GM12878 (cell line): ENCODE results near the gene SGMS1. TPM values are rescaled to one million over a fixed set of nuclear protein-coding genes. Genes with fewer than 3 reads are reported as not detected.

Experiments
- ATAC-seq: fragments of 200-7000 bp; cut with Tn5 transposase; 3 replicates; pipeline ENCODE4 v1.9.1; 2020; ENCODE audit warnings: mild to moderate bottlenecking, moderate library complexity
- BruUV-seq: library from RNA; stranded (reverse); fragments of 400-500 nt; replicated peaks from 2 replicates; lab custom pipeline; 2021; lab: Mats Ljungman, UMichigan
- CTCF ChIA-PET: fragments of 300-600 bp; sonication (Branson Sonifier 250); formaldehyde crosslinking; extraction: SDS; loops from one replicate; lab custom pipeline; 2021; ENCODE audit warnings: inconsistent platforms; lab: Yijun Ruan, JAX
- POLR2A ChIA-PET: fragments of 350-600 bp; formaldehyde crosslinking; extraction: SDS; loops from one replicate; lab custom pipeline; 2021; ENCODE audit warnings: inconsistent platforms; lab: Charles Lee
- RAD21 ChIA-PET: fragments of 300-600 bp; sonication (Branson Sonifier 250); formaldehyde crosslinking; loops from one replicate; lab custom pipeline; 2023; ENCODE audit warnings: antibody characterized with exemption; ENCODE audit not compliant: unreplicated experiment; lab: Charles Lee
- SMC1A ChIA-PET: fragments of 300-600 bp; sonication (Branson Sonifier 250); formaldehyde crosslinking; loops from one replicate; lab custom pipeline; 2023; ENCODE audit not compliant: unreplicated experiment, uncharacterized antibody; lab: Charles Lee
- DNase-seq: peaks from one replicate; pipeline ENCODE4 v3.0.0-alpha.2; 2011; ENCODE audit warnings: low read depth, low spot score
- FAIRE-seq: peaks from 3 replicates; lab custom pipeline; 2011; peaks lifted over from hg19 to GRCh38; lab: Jason Lieb, UNC
- H2AFZ ChIP-seq: 2 replicates; pipeline ENCODE4 v1.6.0; 2011; ENCODE audit warnings: low read depth, low read length, control low read depth; ENCODE audit not compliant: control insufficient read depth
- H3K27ac ChIP-seq: 2 replicates; pipeline ENCODE4 v1.5.1; 2011; ENCODE audit warnings: control low read depth; ENCODE audit not compliant: control insufficient read depth, insufficient read depth
- H3K27me3 ChIP-seq, 2 experiments: replicated peaks in 1 of 2; 2 replicates each; pipeline versions ENCODE4 v1.6.0 to v1.6.1; 2011; ENCODE audit warnings: low read length in 1 of 2; ENCODE audit not compliant: control insufficient read depth in 2 of 2, insufficient read depth in 2 of 2
- H3K36me3 ChIP-seq, 2 experiments: 2 replicates each; pipeline ENCODE4 v1.5.1; 2011; ENCODE audit warnings: low read length in 1 of 2; ENCODE audit not compliant: control insufficient read depth in 2 of 2, insufficient read depth in 2 of 2
- H3K4me1 ChIP-seq: 2 replicates; pipeline ENCODE4 v1.6.1; 2011; ENCODE audit warnings: mild to moderate bottlenecking, low read length, moderate library complexity, mixed read lengths; ENCODE audit not compliant: control insufficient read depth, insufficient read depth
- H3K4me2 ChIP-seq: 2 replicates; pipeline ENCODE4 v1.6.0; 2011; ENCODE audit warnings: control low read depth; ENCODE audit not compliant: control insufficient read depth, insufficient read depth
- H3K4me3 ChIP-seq: fragments of 200-600 bp; sonication (generic); 2 replicates; pipeline ENCODE4 v1.5.1; 2016
- H3K79me2 ChIP-seq: 2 replicates; pipeline ENCODE4 v1.6.0; 2011; ENCODE audit warnings: low read length; ENCODE audit not compliant: control insufficient read depth, insufficient read depth
- H3K9ac ChIP-seq: 2 replicates; pipeline ENCODE4 v1.8.0; 2011; ENCODE audit warnings: low read length, control low read depth, mixed read lengths; ENCODE audit not compliant: control insufficient read depth, insufficient read depth
- H3K9me3 ChIP-seq: replicated peaks from 3 replicates; pipeline ENCODE4 v1.5.1; 2011; ENCODE audit warnings: mild to moderate bottlenecking, low read length; ENCODE audit not compliant: control insufficient read depth, insufficient read depth
- H4K20me1 ChIP-seq: 2 replicates; pipeline ENCODE4 v1.6.0; 2011; ENCODE audit not compliant: control insufficient read depth, insufficient read depth
- BCL3 ChIP-seq: IDR thresholded peaks from 2 replicates; pipeline ENCODE4 v1.6.1; 2011; ENCODE audit warnings: borderline replicate concordance, low read depth, mild to moderate bottlenecking, moderate library complexity, low read length; ENCODE audit not compliant: insufficient read depth, poor library complexity, severe bottlenecking
- CBX3 ChIP-seq: fragments of 200-600 bp; sonication (generic); IDR thresholded peaks from 2 replicates; pipeline ENCODE4 v1.6.1; 2016; ENCODE audit warnings: low read depth, borderline replicate concordance
- CHD2 ChIP-seq: IDR thresholded peaks from 2 replicates; pipeline ENCODE4 v1.6.1; 2011; ENCODE audit warnings: low read depth, low read length, improper control_type of control experiment, borderline replicate concordance
- FOXM1 ChIP-seq: IDR thresholded peaks from 2 replicates; pipeline ENCODE4 v1.6.1; 2012; ENCODE audit warnings: low read depth, mild to moderate bottlenecking, inconsistent platforms, low read length, moderate library complexity
- IKZF1 ChIP-seq: fragments of 450-650 bp; conservative IDR thresholded peaks from 2 replicates; pipeline ENCODE4 v1.6.1; 2017; ENCODE audit warnings: antibody characterized with exemption, mild to moderate bottlenecking
- MXI1 ChIP-seq: fragments of 150-350 bp; IDR thresholded peaks from 2 replicates; pipeline ENCODE4 v1.6.1; 2011; ENCODE audit warnings: low read depth, mild to moderate bottlenecking, inconsistent platforms, low read length, improper control_type of control experiment
- NKRF ChIP-seq: fragments of 450-650 bp; conservative IDR thresholded peaks from 2 replicates; pipeline ENCODE4 v1.6.1; 2017; ENCODE audit warnings: mild to moderate bottlenecking, moderate library complexity
- NR2C1 ChIP-seq: fragments of 450-650 bp; IDR thresholded peaks from 2 replicates; pipeline ENCODE4 v1.6.1; 2017; ENCODE audit warnings: antibody characterized with exemption, mild to moderate bottlenecking, moderate library complexity
- PAX8 ChIP-seq: fragments of 450-650 bp; IDR thresholded peaks from 2 replicates; pipeline ENCODE4 v1.6.1; 2017; ENCODE audit warnings: mild to moderate bottlenecking, moderate library complexity
- PBX3 ChIP-seq: IDR thresholded peaks from 2 replicates; pipeline ENCODE4 v1.6.1; 2011; ENCODE audit warnings: mild to moderate bottlenecking, low read depth, low read length, moderate library complexity; ENCODE audit not compliant: insufficient replicate concordance
- PML ChIP-seq: IDR thresholded peaks from 2 replicates; pipeline ENCODE4 v1.6.1; 2012; ENCODE audit warnings: low read length, inconsistent platforms
- POLR2AphosphoS5 ChIP-seq: IDR thresholded peaks from 2 replicates; pipeline ENCODE4 v1.6.1; 2011; ENCODE audit warnings: mild to moderate bottlenecking, low read length, inconsistent platforms
- RCOR1 ChIP-seq: conservative IDR thresholded peaks from 2 replicates; pipeline ENCODE4 v1.6.1; 2012; ENCODE audit warnings: low read depth, low read length, improper control_type of control experiment
- RELA ChIP-seq: fragments of 450-650 bp; IDR thresholded peaks from 2 replicates; pipeline ENCODE4 v1.8.0; 2014; ENCODE audit warnings: borderline replicate concordance; ENCODE audit not compliant: partially characterized antibody
- SMAD5 ChIP-seq: IDR thresholded peaks from 2 replicates; pipeline ENCODE4 v1.6.1; 2016; ENCODE audit warnings: antibody characterized with exemption, low read depth
- SUPT20H ChIP-seq: IDR thresholded peaks from 2 replicates; pipeline ENCODE4 v1.6.1; 2011; ENCODE audit warnings: low read depth, mild to moderate bottlenecking, low read length, moderate library complexity, borderline replicate concordance; ENCODE audit not compliant: control insufficient read depth
- WGBS: methylation state at CpG from one replicate; pipeline ENCODE4 v1.1.6; 2016; ENCODE audit warnings: low lambda C conversion rate; ENCODE audit not compliant: insufficient replicate concordance, insufficient coverage; ENCODE audit errors: missing lambda C conversion rate; 5-methylcytosine and 5-hydroxymethylcytosine counted together
- in situ Hi-C: fragments of 300-500 bp; cut with MboI; formaldehyde crosslinking; loops from 9 replicates; pipeline ENCODE4 v1.14.3; 2018; ENCODE audit warnings: mixed read lengths
- intact Hi-C: fragments of 100-400 bp; cut with micrococcal nuclease; formaldehyde crosslinking; loops from one replicate; pipeline ENCODE4 v1.14.2; 2022; ENCODE audit not compliant: unreplicated experiment
- polyA plus RNA-seq, 11 experiments: library from polyadenylated mRNA; depleted of rRNA in 4 of 11; unstranded in 6 of 11; stranded (reverse) in 5 of 11; fragments of >200 nt; fragmentation: Nextera tagmentation in 4 of 11; fragmentation: Illumina TruSeq in 1 of 11; extraction: Ambion mirVana in 4 of 11; extraction: Trizol in 1 of 11; gene quantifications; 1 replicate in 1 of 11; 2 replicates in 10 of 11; pipeline versions ENCODE4 v1.2.1 to v1.2.3, GENCODE V29; 2011 to 2016; ENCODE audit warnings: inconsistent platforms in 2 of 11, missing spikeins in 2 of 11, low read depth in 1 of 11
- total RNA-seq, 4 experiments: library from RNA; depleted of rRNA in 3 of 4; stranded (reverse); fragments of >200 nt in 3 of 4; fragmentation: Illumina TruSeq in 1 of 4; extraction: Trizol in 1 of 4; gene quantifications; 2 replicates each; pipeline versions ENCODE4 v1.2.1 to v1.2.3, GENCODE V29; 2013 to 2021

Gene SGMS1
- total and polyA plus RNA-seq, 10 of the 15 experiments (the other 5 are each of a cell fraction or from before 2014, with no cell fraction given): 1.4 to 14.5 (median 4.9) TPM

GRCh38 chr10:50557130-50557682 is 66.5 kb downstream of the SGMS1 start:
- POLR2A ChIA-PET: interaction anchor here (0.6 to 0.9 kb wide), 4 partner anchors 13 to 1985 kb away, joined by 3 to 4 read pairs (median 3); no protein-coding TSS in a partner anchor
- TF ChIP-seq CHD2 (no peak), PAX8 (no peak), POLR2AphosphoS5 (no peak), FOXM1 (no peak), NR2C1 (no peak), PML (no peak), RCOR1 (no peak), SMAD5 (no peak), NKRF (no peak), RELA (no peak), MXI1 (no peak), SUPT20H (no peak), CBX3 (no peak), IKZF1 (no peak), BCL3 (no peak), PBX3 (no peak)

More at GRCh38 chr10:50557130-50557682, 66.5 kb downstream of the SGMS1 start:
- in situ Hi-C loops (no loop called here), intact Hi-C loops (loop anchor here (5.0 kb wide), 1 partner anchor 45 kb away; no protein-coding TSS in a partner anchor)
- Histone ChIP-seq H3K79me2 (no peaks in the 10 kb centered on the region), H2AFZ (no peak overlapping the region), H3K4me1 (no peaks in the 10 kb centered on the region), H3K4me3 (no peak overlapping the region), H3K9ac (no peak overlapping the region), H3K4me2 (no peak overlapping the region), H3K27ac (no peak overlapping the region), H3K9me3 (no peaks in the 10 kb centered on the region), H3K36me3 (no peaks in the 10 kb centered on the region), H4K20me1 (no peaks in the 10 kb centered on the region), H3K27me3 (no peaks in the 10 kb centered on the region)
- RAD21 ChIA-PET: interaction anchor here (0.6 to 1.6 kb wide), 4 partner anchors 21 to 265 kb away, joined by 3 to 6 read pairs (median 4); no protein-coding TSS in a partner anchor
- DNase-seq: no peak
- ATAC-seq: no peak
- no peak for FAIRE-seq
- SMC1A ChIA-PET: interaction anchor here (0.6 to 2.3 kb wide), 16 partner anchors 11 to 1617 kb away, joined by 3 to 11 read pairs (median 3); no protein-coding TSS in a partner anchor
- no TSS peak for BruUV-seq
- 93% methylated on average over 1 of the region's 1 CpG for WGBS
- CTCF ChIA-PET: interaction anchor here (0.6 to 1.8 kb wide), 6 partner anchors 19 to 296 kb away, joined by 3 to 8 read pairs (median 4); no protein-coding TSS in a partner anchor
